Fibroblast of the aortic adventitia (primary cell): ENCODE data around the gene SHOC1. TPM values are rescaled to one million over a fixed set of nuclear protein-coding genes. Genes with fewer than 3 reads are reported as not detected.
A peak's percentile ranks its signal among the peaks of the same experiment; 100 is the strongest.

Source experiments
- DNase-seq: peaks from one replicate; pipeline ENCODE4 v3.0.0-alpha.2; 2010; ENCODE audit warnings: low read depth
- H3K4me3 ChIP-seq: 2 replicates; pipeline ENCODE4 v1.5.1; 2011; ENCODE audit warnings: low read depth, mild to moderate bottlenecking, control low read depth, low read length, moderate library complexity
- total RNA-seq: library from RNA; depleted of rRNA; stranded (reverse); fragments of >200 nt; gene quantifications from 2 replicates; pipeline ENCODE4 v1.2.3, GENCODE V29; 2012; ENCODE audit warnings: low replicate concordance
- TF ChIP-seq, protein P1 (sequence below): IDR thresholded peaks from 2 replicates; pipeline ENCODE4 v1.5.1; 2011; ENCODE audit warnings: mild to moderate bottlenecking, low read length, control low read depth, inconsistent platforms; ENCODE audit not compliant: insufficient read depth

The SHOC1 gene
- total RNA-seq, 1 donor: 0.09 TPM

DNA sequence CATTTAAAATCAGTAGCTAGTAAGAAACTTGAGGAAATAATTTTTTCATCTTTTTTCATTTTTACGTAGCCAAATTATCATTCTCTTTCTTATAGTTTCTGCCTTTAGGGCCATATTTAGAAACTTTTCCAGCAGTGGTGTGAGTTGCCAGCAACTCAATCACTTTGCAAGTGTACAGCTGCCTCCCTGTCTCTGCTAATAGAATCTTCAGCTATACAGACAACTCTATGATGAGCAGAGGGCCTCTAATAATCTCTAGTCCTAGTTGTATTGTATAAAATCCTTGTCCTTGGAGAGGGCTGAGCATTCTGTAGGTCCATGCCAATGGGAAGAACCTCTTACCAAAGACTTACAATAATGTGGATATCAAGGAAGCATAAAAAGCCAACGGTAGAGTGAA lies 11.5 kb upstream of the SHOC1 start:
- no peak overlapping the region for H3K4me3 ChIP-seq
- TF ChIP-seq, protein P1, sequence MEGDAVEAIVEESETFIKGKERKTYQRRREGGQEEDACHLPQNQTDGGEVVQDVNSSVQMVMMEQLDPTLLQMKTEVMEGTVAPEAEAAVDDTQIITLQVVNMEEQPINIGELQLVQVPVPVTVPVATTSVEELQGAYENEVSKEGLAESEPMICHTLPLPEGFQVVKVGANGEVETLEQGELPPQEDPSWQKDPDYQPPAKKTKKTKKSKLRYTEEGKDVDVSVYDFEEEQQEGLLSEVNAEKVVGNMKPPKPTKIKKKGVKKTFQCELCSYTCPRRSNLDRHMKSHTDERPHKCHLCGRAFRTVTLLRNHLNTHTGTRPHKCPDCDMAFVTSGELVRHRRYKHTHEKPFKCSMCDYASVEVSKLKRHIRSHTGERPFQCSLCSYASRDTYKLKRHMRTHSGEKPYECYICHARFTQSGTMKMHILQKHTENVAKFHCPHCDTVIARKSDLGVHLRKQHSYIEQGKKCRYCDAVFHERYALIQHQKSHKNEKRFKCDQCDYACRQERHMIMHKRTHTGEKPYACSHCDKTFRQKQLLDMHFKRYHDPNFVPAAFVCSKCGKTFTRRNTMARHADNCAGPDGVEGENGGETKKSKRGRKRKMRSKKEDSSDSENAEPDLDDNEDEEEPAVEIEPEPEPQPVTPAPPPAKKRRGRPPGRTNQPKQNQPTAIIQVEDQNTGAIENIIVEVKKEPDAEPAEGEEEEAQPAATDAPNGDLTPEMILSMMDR: no peak
- DNase-seq: no peak

DNA sequence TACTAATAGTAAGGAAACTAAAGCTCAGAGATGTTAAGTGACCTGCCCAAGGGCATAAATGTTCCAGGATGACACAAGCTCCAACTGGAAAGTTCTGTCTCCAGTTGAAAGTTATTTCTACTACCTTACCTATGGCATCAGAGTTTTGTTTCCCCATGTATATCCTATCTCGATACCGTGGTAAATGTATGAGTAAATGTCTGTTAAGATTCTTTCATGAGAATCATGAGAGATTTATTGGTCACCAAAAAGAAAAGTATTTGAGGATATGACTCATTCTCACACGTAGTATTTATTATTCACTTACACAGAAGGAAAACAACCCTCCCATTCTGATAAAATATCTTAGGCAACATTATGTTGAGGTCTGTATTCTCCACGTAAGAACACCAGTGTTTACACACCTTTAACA lies 11.1 kb upstream of the SHOC1 start:
- H3K4me3 ChIP-seq: no peak overlapping the region
- peak; percentile 76 for DNase-seq
- TF ChIP-seq, protein P1: no peak

DNA sequence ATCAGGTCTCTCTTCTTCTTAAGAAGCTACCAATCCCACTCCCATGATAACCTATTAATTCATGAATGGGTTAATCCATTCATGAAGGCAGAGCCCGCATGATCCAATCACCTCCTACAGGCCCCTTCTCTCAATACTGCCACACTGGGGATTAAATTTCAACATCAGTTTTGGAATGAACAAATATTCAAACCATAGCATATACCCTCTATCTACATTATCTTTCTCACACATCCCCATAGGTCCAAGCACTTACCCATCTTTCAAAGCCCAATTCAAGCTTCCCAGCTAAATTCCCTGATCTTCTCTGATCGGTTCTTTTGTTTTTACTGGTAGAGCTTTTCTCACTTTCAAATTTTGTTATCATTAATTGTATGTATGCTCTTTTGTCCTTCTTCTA lies 10.5 kb upstream of the SHOC1 start:
- DNase-seq: no peak
- TF ChIP-seq, protein P1: no peak
- H3K4me3 ChIP-seq: no peak overlapping the region

DNA sequence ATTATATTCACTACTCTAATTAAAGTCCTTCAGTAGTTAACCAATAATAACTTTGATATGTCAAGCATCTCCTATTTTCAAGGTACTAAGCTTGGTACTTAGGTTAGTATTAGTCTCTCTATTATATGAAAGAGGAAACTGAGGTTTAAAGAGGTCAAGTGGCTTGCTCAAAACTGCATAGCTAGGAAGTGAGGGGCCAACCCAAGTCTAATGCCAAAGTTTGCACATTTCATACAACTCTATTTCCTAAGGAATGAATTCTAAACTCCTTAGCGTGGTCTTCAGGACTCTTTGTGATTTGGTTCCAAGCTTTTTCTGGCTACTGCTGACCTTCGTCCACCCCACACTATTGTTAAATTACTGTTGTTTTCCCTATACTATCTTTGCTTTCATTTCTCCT lies 9.9 kb upstream of the SHOC1 start:
- TF ChIP-seq, protein P1: no peak
- no peak for DNase-seq
- no peak overlapping the region for H3K4me3 ChIP-seq

DNA sequence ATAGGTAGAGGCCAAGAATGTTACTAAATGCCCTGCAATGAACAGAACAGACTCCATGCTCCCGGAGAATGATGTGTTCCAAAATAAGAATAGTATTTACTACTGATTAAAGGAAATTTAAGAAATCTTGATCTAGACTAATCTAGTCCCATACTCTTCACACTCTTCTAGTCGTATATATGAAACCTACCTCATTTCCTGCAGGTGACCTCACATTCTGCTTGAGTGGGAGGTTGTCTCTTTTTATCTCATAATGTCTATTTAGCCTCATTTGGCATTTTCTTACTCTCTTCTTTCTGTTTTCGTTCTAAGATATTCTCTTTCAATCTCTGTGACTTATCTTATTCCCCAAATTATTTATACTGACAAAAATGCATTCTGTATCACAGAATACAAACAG lies 9.2 kb upstream of the SHOC1 start:
- H3K4me3 ChIP-seq: no peak overlapping the region
- TF ChIP-seq, protein P1: no peak
- no peak for DNase-seq

DNA sequence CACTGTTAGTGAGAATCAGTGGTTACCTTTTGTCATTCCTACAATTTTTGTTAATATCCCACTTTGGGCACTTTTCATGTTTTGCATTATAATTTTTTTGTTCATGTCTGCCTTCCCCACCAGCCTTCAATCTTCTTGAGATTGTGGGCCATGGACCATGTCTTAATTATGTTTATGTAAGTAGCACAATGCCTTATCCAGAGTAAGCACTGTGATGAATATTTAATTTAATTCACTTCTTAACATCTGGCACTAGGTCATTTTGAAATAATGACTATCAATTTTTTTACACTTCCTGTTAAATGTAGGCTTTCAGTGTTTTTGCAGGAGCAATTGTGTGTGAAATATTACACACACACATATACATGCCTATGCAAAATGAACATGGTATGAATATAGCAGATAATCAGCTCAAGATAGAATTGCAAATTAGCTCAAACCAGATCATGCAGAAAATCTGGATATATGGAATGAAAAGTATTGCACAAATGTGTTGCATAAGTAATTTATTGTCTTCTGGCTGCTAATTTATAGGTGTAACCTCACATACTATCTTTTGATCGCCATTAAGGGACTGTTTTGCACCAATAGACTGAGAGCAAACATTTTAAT lies 5.3 kb upstream of the SHOC1 start:
- no peak for DNase-seq
- TF ChIP-seq, protein P1: no peak
- H3K4me3 ChIP-seq: no peak overlapping the region

DNA sequence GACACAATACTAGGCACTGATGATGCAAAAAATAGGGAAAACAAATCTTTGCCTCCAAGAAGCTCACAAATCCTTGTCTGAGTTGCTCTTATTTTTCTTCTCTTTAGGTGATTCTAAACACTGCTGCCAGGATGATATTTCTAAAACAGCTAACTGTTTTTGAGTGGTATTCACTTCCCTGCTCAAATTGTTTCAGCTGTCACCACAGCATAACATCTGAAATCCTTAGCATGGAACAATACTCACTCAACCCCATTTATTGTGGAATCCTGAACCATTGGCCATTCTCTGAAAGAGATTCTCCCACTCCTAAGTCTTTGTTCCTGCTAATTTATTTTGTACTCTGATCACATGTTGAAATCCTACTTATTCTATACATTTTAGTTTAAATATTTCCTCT lies 4.8 kb upstream of the SHOC1 start:
- DNase-seq: no peak
- H3K4me3 ChIP-seq: no peak overlapping the region
- TF ChIP-seq, protein P1: no peak
